ENCODE results near the gene SMIM9.

Gene SMIM9

DNA sequence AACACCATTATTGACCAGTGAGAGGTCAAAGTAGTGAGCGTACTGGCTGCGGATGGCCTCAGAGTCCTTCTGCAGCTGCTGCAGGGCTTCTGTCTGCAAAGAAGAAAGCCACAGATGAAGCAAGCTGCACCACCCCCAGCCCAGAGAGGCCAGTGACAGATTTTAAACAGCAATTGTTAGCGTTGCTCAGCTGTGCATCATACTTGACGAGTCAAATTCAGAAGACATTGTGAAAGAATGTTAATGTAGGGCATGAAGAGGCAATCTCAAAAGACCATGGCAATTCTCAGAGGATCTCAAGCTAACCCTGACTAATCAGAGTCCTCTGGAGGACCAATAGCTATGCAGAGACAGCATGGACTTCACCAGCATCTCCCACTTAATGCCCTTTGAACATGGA is 55.2 kb downstream of the SMIM9 start:
- DNase-seq = no peak

DNA sequence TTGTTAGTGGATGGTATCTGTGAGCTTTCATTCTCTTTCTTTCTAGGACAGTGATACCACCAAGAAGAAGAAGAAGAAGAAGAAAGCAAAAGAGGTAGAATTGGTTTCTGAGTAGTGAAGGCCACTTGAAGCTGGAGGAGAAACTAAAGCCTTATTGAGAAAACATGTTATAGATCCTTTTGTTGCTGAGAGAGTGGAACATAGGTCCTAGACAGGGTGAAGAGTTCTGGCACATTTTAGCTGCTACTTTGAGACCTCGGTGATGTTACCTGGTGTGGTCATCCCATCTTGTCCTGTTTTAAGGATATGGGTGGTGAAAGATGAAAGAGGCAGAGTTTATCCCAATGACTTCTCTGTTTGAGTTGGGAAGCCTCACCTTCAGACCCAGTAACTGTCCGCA is 57.7 kb downstream of the SMIM9 start:
- DNase-seq = no peak

- DNase-seq = no peak
These were observed 58.8 kb downstream of the SMIM9 start for GRCh38 chrX:154775419-154776349.

GRCh38 chrX:154774622-154775021 is 59.8 kb downstream of the SMIM9 start:
- no peak for DNase-seq
